Mesothelial cell of epicardium (in vitro differentiated cells): ENCODE data around the gene NCK2. TPM values are rescaled to one million over a fixed set of nuclear protein-coding genes. Genes with fewer than 3 reads are reported as not detected.

Experiments used
- DNase-seq, 2 experiments: peaks; one replicate each; pipeline ENCODE4 v3.0.0; 2021; ENCODE audit warnings: low spot score in 2 of 2; ENCODE audit not compliant: unreplicated experiment in 2 of 2
- H3K27ac Mint-ChIP-seq: 2 replicates; pipeline ENCODE4 v1.8.0; 2021; ENCODE audit warnings: mixed read lengths
- H3K27me3 Mint-ChIP-seq: 2 replicates; pipeline ENCODE4 v1.8.0; 2021; ENCODE audit warnings: low read depth, mixed read lengths
- H3K36me3 Mint-ChIP-seq: 2 replicates; pipeline ENCODE4 v1.8.0; 2021; ENCODE audit warnings: mixed read lengths
- H3K4me1 Mint-ChIP-seq: 2 replicates; pipeline ENCODE4 v1.8.0; 2021; ENCODE audit warnings: mixed read lengths
- H3K4me3 Mint-ChIP-seq: 2 replicates; pipeline ENCODE4 v1.8.0; 2021; ENCODE audit warnings: mild to moderate bottlenecking, moderate library complexity, mixed read lengths
- H3K9me3 Mint-ChIP-seq: 2 replicates; pipeline ENCODE4 v1.8.0; 2021; ENCODE audit warnings: mixed read lengths
- CTCF ChIP-seq: fragments of 200-600 bp; sonication (generic); IDR thresholded peaks from one replicate; pipeline ENCODE4 v1.5.0; 2021; ENCODE audit warnings: antibody characterized with exemption; ENCODE audit not compliant: unreplicated experiment
- total RNA-seq: library from RNA; stranded (reverse); gene quantifications from 3 replicates; pipeline ENCODE4 v1.2.1, GENCODE V29; 2021

Gene NCK2
- total RNA-seq, 1 donor from 2014 or later = 59.5 TPM

- TF ChIP-seq CTCF = no peak
- Mint-ChIP-seq H3K36me3 (peaks cover 5% of the 10 kb centered on the region), H3K4me3 (no peak overlapping the region), H3K27me3 (no peaks in the 10 kb centered on the region), H3K9me3 (peaks cover 17% of the 10 kb centered on the region), H3K4me1 (no peaks in the 10 kb centered on the region), H3K27ac (no peak overlapping the region)
- no peak for DNase-seq
Observed at GRCh38 chr2:105910497-105911238, 166.0 kb downstream of the NCK2 start.

GRCh38 chr2:105911425-105911824 is 166.7 kb downstream of the NCK2 start:
- no peak for DNase-seq
- H3K27ac Mint-ChIP-seq = no peak overlapping the region
- no peaks in the 10 kb centered on the region for H3K4me1 Mint-ChIP-seq
- H3K27me3 Mint-ChIP-seq = no peaks in the 10 kb centered on the region
- H3K4me3 Mint-ChIP-seq = no peak overlapping the region
- H3K36me3 Mint-ChIP-seq = peaks cover 5% of the 10 kb centered on the region
- no peak for TF ChIP-seq CTCF
- peaks cover 18% of the 10 kb centered on the region for H3K9me3 Mint-ChIP-seq

- no peak overlapping the region for H3K4me3 Mint-ChIP-seq
Observed at GRCh38 chr2:105912081-105912480, 167.4 kb downstream of the NCK2 start.

GRCh38 chr2:105915005-105915558 is 170.4 kb downstream of the NCK2 start:
- DNase-seq = no peak
- peaks cover 18% of the 10 kb centered on the region for H3K9me3 Mint-ChIP-seq
- peaks cover 5% of the 10 kb centered on the region for H3K36me3 Mint-ChIP-seq
- H3K27me3 Mint-ChIP-seq = no peaks in the 10 kb centered on the region
- no peak for TF ChIP-seq CTCF
- no peaks in the 10 kb centered on the region for H3K4me1 Mint-ChIP-seq
- H3K4me3 Mint-ChIP-seq = no peak overlapping the region
- H3K27ac Mint-ChIP-seq = no peak overlapping the region

More at GRCh38 chr2:105912081-105912480, 167.4 kb downstream of the NCK2 start:
- no peak for TF ChIP-seq CTCF
- Mint-ChIP-seq H3K9me3 (peaks cover 18% of the 10 kb centered on the region), H3K36me3 (peaks cover 5% of the 10 kb centered on the region), H3K4me1 (no peaks in the 10 kb centered on the region), H3K27me3 (no peaks in the 10 kb centered on the region), H3K27ac (no peak overlapping the region)
- DNase-seq = no peak

- DNase-seq = no peak
- H3K4me3 Mint-ChIP-seq = no peak overlapping the region
- H3K9me3 Mint-ChIP-seq = peaks cover 27% of the 10 kb centered on the region
- peaks cover 8% of the 10 kb centered on the region for H3K36me3 Mint-ChIP-seq
- no peak for TF ChIP-seq CTCF
- no peaks in the 10 kb centered on the region for H3K4me1 Mint-ChIP-seq
- H3K27me3 Mint-ChIP-seq = no peaks in the 10 kb centered on the region
- no peak overlapping the region for H3K27ac Mint-ChIP-seq
Observed at GRCh38 chr2:105917226-105917625, 172.5 kb downstream of the NCK2 start.
